Sigmoid colon (tissue), 4 donors: ENCODE results near the gene TM4SF18.

Source experiments
- EP300 ChIP-seq, 4 donors: sonication (generic); formaldehyde crosslinking; IDR thresholded peaks; one replicate each; pipeline ENCODE4 v1.6.1; 2017; ENCODE audit warnings: antibody characterized with exemption in 4 of 4
- TF ChIP-seq, protein P1 (sequence below), 4 experiments: fragments of 450-650 bp in 3 of 4; fragments of 200-600 bp in 1 of 4; IDR thresholded peaks; one replicate each; pipeline ENCODE4 v1.5.1; 2016 to 2019; ENCODE audit warnings: antibody characterized with exemption in 4 of 4, mild to moderate bottlenecking in 3 of 4, moderate library complexity in 2 of 4

DNA sequence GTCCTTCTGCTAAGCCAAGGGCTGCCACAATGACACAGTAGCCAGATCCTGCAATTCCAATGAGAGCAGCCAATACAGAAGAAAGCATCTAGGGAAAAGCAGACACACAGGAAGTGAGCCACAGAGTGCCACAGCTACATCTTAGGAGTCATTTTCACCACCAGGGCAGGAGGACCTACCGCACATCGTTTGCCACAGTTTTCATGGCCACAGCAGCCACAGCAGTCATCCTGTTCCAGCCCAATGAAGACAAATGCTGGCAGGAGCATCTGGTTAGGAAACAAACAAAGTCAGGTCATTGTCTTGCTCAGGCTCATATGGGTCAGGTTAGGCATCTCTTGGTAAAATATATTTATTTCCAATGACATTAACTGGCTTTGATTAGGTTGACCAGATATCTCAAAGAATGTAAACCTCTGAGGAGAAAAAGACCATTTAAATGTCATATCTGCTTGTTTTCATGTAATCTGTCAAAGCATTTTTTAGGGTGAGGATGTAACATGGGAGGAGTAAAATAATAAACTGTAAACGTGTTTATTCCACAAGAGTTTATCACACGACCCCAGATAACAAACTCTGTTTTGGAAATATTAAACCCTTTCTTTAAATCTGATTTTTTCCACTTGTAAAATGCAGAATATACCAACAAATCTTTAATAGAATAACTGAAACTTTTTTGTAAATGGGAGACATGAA is 42.2 kb upstream of the TM4SF18 start:
- TF ChIP-seq, protein P1, sequence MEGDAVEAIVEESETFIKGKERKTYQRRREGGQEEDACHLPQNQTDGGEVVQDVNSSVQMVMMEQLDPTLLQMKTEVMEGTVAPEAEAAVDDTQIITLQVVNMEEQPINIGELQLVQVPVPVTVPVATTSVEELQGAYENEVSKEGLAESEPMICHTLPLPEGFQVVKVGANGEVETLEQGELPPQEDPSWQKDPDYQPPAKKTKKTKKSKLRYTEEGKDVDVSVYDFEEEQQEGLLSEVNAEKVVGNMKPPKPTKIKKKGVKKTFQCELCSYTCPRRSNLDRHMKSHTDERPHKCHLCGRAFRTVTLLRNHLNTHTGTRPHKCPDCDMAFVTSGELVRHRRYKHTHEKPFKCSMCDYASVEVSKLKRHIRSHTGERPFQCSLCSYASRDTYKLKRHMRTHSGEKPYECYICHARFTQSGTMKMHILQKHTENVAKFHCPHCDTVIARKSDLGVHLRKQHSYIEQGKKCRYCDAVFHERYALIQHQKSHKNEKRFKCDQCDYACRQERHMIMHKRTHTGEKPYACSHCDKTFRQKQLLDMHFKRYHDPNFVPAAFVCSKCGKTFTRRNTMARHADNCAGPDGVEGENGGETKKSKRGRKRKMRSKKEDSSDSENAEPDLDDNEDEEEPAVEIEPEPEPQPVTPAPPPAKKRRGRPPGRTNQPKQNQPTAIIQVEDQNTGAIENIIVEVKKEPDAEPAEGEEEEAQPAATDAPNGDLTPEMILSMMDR (IDR thresholded peaks at IDR 0.05): no peak
- no peak for TF ChIP-seq EP300 (IDR thresholded peaks at IDR 0.05)
